Ramos (cell line): ENCODE measurements around the gene CMC2.

Experiments used
- in situ Hi-C: fragments of 300-500 bp; cut with MboI; formaldehyde crosslinking; loops from one replicate; pipeline ENCODE4 v1.14.3; 2022; ENCODE audit warnings: low sequenced_read_pairs; ENCODE audit not compliant: unreplicated experiment

The CMC2 gene

GRCh38 chr16:80938004-80938878, 68.4 kb downstream of the CMC2 start:
- in situ Hi-C loops: no loop called here

GRCh38 chr16:80936410-80936809, 70.3 kb downstream of the CMC2 start:
- in situ Hi-C loops: no loop called here

GRCh38 chr16:80935691-80936090, 71.0 kb downstream of the CMC2 start:
- in situ Hi-C loops: no loop called here

GRCh38 chr16:80932708-80933095, 74.0 kb downstream of the CMC2 start:
- in situ Hi-C loops: no loop called here

- in situ Hi-C loops: no loop called here
Observed at GRCh38 chr16:80931801-80932707, 74.6 kb downstream of the CMC2 start.

- in situ Hi-C loops: no loop called here
Observed at GRCh38 chr16:80924372-80924978, 82.2 kb downstream of the CMC2 start.

- in situ Hi-C loops: no loop called here
Observed at GRCh38 chr16:80923356-80923755, 83.3 kb downstream of the CMC2 start.
